HUES48 (cell line): Measurements from ENCODE around the gene TAOK1.

ENCODE experiments used
- H3K27ac ChIP-seq: one replicate; pipeline ENCODE4 v1.7.0; 2013; ENCODE audit warnings: low read depth, low read length, inconsistent platforms
- H3K27me3 ChIP-seq: 2 replicates; pipeline ENCODE4 v1.6.1; 2013; ENCODE audit warnings: mild to moderate bottlenecking, low read length; ENCODE audit not compliant: control insufficient read depth, insufficient read depth
- H3K36me3 ChIP-seq: 2 replicates; pipeline ENCODE4 v1.6.1; 2013; ENCODE audit warnings: low read length; ENCODE audit not compliant: control insufficient read depth, insufficient read depth
- H3K4me1 ChIP-seq: 2 replicates; pipeline ENCODE4 v1.6.1; 2013; ENCODE audit warnings: mild to moderate bottlenecking, low read length; ENCODE audit not compliant: control insufficient read depth, insufficient read depth
- H3K4me3 ChIP-seq: 2 replicates; pipeline ENCODE4 v1.5.1; 2013; ENCODE audit warnings: mild to moderate bottlenecking, low read depth, low read length
- H3K9ac ChIP-seq: 2 replicates; pipeline ENCODE4 v1.6.1; 2013; ENCODE audit warnings: mild to moderate bottlenecking, low read depth, low read length, moderate library complexity
- H3K9me3 ChIP-seq: 2 replicates; pipeline ENCODE4 v1.6.1; 2013; ENCODE audit warnings: low read length; ENCODE audit not compliant: control insufficient read depth, insufficient read depth

Gene TAOK1

DNA sequence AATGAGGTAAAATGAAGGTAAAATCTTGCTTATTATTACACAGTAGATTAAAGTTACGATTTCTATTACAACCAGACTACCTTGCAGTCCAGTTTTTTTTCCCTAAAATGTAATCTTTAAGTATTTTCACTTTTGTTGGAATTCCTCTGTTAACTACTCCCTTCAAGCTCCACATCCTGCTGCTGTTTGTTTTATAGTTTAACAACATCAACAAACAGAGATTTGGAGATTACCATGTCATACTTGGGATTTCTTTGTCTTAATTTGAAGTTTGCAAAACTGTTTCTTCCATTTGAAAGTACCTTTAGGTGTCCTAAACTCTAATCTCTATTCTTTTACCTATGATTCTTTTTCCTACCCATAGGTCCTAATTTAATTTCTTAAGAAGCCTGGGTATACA, 93.3 kb downstream of the TAOK1 start:
- Histone ChIP-seq H3K4me1 (no peaks in the 10 kb centered on the region), H3K4me3 (no peak overlapping the region), H3K27ac (no peak overlapping the region), H3K9me3 (no peaks in the 10 kb centered on the region), H3K36me3 (peaks cover 58% of the 10 kb centered on the region), H3K9ac (no peak overlapping the region), H3K27me3 (no peaks in the 10 kb centered on the region)

DNA sequence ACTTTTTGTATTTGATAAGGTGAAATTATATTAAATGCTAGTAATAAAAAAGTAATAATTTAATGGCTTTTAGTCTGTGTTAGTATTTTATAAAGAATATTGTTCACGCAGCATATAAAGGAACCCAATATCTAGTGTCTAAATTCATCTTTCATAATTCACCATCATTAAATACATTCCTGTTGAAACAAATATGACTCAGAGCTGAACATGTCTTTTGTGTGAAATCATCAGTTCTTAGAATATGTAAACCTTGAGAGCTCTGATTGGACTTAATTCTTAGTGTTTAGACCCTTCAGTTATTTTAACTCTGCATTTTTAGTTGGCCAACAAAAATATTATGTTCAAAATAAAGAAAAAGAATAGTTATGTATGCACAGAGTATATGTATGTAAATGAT, 104.8 kb downstream of the TAOK1 start:
- H3K9ac ChIP-seq: no peak overlapping the region
- no peak overlapping the region for H3K27ac ChIP-seq
- H3K36me3 ChIP-seq: peaks cover 89% of the 10 kb centered on the region
- H3K4me3 ChIP-seq: no peak overlapping the region
- H3K27me3 ChIP-seq: no peaks in the 10 kb centered on the region
- no peaks in the 10 kb centered on the region for H3K4me1 ChIP-seq
- H3K9me3 ChIP-seq: no peaks in the 10 kb centered on the region

DNA sequence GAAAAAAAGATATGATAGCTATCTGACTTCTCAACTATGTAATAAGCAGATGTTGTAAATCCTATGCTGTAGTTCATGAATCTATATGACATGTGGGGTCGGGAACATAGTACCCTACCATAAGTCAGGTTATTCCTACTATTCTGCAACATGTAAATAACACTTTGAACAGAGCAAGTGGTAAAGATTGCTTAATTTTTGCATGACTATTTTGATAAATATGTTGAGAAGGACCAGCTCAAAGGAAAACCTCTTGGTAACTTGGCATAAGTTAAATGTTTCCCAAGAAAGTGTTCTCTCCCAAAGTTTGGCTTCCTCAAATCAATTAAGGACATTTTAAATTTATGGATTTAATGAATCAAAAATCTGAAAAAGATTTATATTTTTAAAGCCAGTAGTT, 114.5 kb downstream of the TAOK1 start:
- Histone ChIP-seq H3K27me3 (no peaks in the 10 kb centered on the region), H3K4me3 (no peak overlapping the region), H3K27ac (no peak overlapping the region), H3K9ac (no peak overlapping the region), H3K36me3 (peaks cover 80% of the 10 kb centered on the region), H3K9me3 (no peaks in the 10 kb centered on the region), H3K4me1 (no peaks in the 10 kb centered on the region)

DNA sequence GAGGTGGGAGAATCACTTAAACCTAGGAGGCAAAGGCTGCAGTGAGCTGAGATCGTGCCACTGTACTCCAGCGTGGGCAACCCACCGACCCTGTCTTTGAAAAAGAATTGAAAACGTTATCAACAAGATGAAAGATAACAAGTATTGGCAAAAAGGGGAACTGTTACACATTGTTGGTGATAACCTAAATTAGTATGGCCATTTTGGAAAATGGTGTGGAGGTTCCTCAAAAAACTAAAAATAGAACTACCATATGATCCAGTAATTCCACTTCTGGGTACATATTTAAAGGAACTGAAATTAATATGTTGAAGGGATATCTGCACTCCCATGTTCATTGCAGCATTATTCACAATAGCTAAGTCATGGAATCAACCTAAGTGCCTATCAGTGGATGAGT, 115.7 kb downstream of the TAOK1 start:
- Histone ChIP-seq H3K27me3 (no peaks in the 10 kb centered on the region), H3K4me3 (no peak overlapping the region), H3K9me3 (no peaks in the 10 kb centered on the region), H3K9ac (no peak overlapping the region), H3K4me1 (no peaks in the 10 kb centered on the region), H3K36me3 (peaks cover 83% of the 10 kb centered on the region), H3K27ac (no peak overlapping the region)

DNA sequence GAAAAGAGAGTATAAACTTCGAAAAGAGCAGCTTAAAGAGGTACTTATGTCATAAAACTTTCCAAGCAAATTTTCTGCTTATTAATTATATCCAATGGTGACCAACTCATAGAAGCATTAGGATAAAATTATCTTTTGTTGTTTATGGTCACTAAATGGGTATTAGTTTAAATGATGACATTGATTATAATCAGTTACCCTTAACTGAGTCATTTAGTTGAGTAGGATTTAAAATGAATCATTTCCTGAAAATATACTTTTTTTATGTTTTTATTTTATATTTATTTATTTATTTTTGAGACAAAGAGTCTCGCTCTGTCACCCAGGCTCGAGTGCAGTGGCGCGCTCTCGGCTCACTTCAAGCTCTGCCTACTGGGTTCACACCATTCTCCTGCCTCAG, 120.8 kb downstream of the TAOK1 start:
- no peaks in the 10 kb centered on the region for H3K9me3 ChIP-seq
- no peaks in the 10 kb centered on the region for H3K27me3 ChIP-seq
- H3K4me3 ChIP-seq: no peak overlapping the region
- H3K36me3 ChIP-seq: peaks cover 78% of the 10 kb centered on the region
- no peaks in the 10 kb centered on the region for H3K4me1 ChIP-seq
- no peak overlapping the region for H3K9ac ChIP-seq
- no peak overlapping the region for H3K27ac ChIP-seq

DNA sequence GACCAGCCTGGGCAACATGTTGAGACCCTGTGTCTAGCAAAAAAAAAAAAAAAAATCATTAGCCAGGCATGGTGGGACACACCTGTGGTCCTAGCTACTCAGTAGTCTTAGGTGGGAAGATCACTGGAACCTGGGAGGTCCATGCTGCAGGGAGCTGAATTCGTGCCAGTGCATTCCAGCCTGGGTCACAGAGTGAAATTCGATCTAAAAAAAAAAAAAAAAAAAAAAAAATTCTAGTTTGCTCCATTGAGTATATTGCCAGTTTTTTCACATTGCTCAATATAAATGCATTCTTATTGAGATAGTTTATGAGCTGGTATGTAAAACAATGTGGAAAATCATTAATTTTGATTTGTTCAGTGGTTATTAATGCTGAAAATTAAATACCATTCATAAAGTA, 124.6 kb downstream of the TAOK1 start:
- H3K9ac ChIP-seq: no peak overlapping the region
- peaks cover 68% of the 10 kb centered on the region for H3K36me3 ChIP-seq
- H3K27ac ChIP-seq: no peak overlapping the region
- H3K9me3 ChIP-seq: no peaks in the 10 kb centered on the region
- no peaks in the 10 kb centered on the region for H3K27me3 ChIP-seq
- no peaks in the 10 kb centered on the region for H3K4me1 ChIP-seq
- H3K4me3 ChIP-seq: no peak overlapping the region

GRCh38 chr17:29518359-29518758, 128.2 kb downstream of the TAOK1 start:
- Histone ChIP-seq H3K4me3 (no peak overlapping the region), H3K9me3 (no peaks in the 10 kb centered on the region), H3K27me3 (no peaks in the 10 kb centered on the region), H3K4me1 (no peaks in the 10 kb centered on the region), H3K36me3 (peaks cover 71% of the 10 kb centered on the region), H3K27ac (no peak overlapping the region), H3K9ac (no peak overlapping the region)

- Histone ChIP-seq H3K36me3 (peaks cover 63% of the 10 kb centered on the region), H3K27ac (no peak overlapping the region), H3K9ac (no peak overlapping the region), H3K9me3 (no peaks in the 10 kb centered on the region), H3K27me3 (no peaks in the 10 kb centered on the region), H3K4me3 (no peak overlapping the region), H3K4me1 (no peaks in the 10 kb centered on the region)
Measured at GRCh38 chr17:29524692-29525091, 134.5 kb downstream of the TAOK1 start.

DNA sequence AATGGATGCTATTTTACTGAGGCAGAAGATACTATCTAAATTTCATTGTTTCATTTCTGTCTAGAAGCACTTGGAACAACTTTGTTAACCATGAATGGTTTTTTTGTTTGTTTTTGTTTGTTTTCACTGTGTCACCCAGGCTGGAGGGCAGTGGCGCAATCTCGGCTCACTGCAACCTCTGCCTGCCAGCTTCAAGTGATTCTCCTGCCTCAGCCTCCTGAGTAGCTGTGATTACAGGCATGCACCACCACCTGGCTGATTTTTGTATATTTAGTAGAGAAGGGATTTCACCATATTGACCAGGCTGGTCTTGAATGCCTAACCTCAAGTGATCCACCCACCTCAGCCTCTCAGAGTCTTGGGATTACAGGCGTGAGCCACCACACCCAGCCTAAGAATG, 136.2 kb downstream of the TAOK1 start:
- Histone ChIP-seq H3K4me1 (no peaks in the 10 kb centered on the region), H3K4me3 (no peak overlapping the region), H3K27me3 (no peaks in the 10 kb centered on the region), H3K9ac (no peak overlapping the region), H3K36me3 (peaks cover 62% of the 10 kb centered on the region), H3K9me3 (no peaks in the 10 kb centered on the region), H3K27ac (no peak overlapping the region)

- Histone ChIP-seq H3K4me1 (no peaks in the 10 kb centered on the region), H3K9ac (no peak overlapping the region), H3K27me3 (no peaks in the 10 kb centered on the region), H3K36me3 (peaks cover 67% of the 10 kb centered on the region), H3K4me3 (no peak overlapping the region), H3K9me3 (no peaks in the 10 kb centered on the region), H3K27ac (no peak overlapping the region)
Measured at GRCh38 chr17:29533976-29534375, 143.8 kb downstream of the TAOK1 start.

DNA sequence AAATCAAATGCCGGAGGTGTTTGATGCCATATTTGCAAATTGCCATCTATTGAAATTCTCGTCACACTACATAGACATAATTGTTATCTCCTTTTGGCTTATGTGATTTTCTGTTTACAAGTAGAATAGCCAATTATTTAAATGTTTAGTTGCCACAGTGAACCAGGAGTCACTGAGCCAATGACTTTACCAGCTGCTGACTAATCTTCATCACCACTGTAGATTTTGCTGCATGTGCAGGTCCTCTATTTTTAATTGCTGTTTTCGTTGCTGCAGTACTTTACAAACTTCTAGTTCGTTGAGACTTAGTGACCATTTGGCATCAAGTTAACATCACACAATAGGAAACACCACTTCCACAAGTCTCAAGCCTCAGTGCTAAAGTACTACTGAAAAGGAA, 153.9 kb downstream of the TAOK1 start:
- Histone ChIP-seq H3K9me3 (no peaks in the 10 kb centered on the region), H3K9ac (no peak overlapping the region), H3K4me3 (no peak overlapping the region), H3K36me3 (peaks cover 49% of the 10 kb centered on the region), H3K27me3 (no peaks in the 10 kb centered on the region), H3K4me1 (no peaks in the 10 kb centered on the region), H3K27ac (no peak overlapping the region)

DNA sequence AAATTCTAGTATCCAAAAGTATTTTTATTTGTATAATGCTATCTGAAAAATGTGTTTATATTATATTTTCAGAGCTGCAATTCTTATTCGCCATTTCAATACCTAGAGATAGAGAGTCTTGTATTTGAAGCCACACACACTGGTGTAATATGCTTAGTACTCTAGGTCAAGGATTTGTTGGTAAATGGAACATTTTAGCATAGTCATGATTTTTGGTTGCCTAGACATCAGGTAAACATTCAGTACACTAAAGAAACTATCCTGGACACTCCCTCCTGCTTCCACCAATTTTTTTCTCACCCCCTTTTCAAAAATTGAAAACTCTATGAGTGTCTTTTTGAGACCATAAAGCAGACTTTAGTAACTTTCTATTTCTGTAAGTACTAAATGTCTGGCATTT, 155.9 kb downstream of the TAOK1 start:
- Histone ChIP-seq H3K36me3 (peaks cover 36% of the 10 kb centered on the region), H3K27ac (no peak overlapping the region), H3K27me3 (no peaks in the 10 kb centered on the region), H3K4me3 (no peak overlapping the region), H3K4me1 (peaks cover 11% of the 10 kb centered on the region; the same call in 1 of the 2 replicates), H3K9ac (no peak overlapping the region), H3K9me3 (no peaks in the 10 kb centered on the region)
